Loucy (cell line): ENCODE results near the gene EZR.

Experiments
- EZH2phosphoT487 ChIP-seq: fragments of 200-600 bp; IDR thresholded peaks from 2 replicates; pipeline ENCODE4 v1.6.1; 2018; ENCODE audit warnings: antibody characterized with exemption, mild to moderate bottlenecking, moderate library complexity, borderline replicate concordance
- TF ChIP-seq, protein P1 (sequence below): fragments of 200-600 bp; sonication (generic); conservative IDR thresholded peaks from 2 replicates; pipeline ENCODE4 v1.5.1; 2014; ENCODE audit warnings: mild to moderate bottlenecking, antibody characterized with exemption, low read length

DNA sequence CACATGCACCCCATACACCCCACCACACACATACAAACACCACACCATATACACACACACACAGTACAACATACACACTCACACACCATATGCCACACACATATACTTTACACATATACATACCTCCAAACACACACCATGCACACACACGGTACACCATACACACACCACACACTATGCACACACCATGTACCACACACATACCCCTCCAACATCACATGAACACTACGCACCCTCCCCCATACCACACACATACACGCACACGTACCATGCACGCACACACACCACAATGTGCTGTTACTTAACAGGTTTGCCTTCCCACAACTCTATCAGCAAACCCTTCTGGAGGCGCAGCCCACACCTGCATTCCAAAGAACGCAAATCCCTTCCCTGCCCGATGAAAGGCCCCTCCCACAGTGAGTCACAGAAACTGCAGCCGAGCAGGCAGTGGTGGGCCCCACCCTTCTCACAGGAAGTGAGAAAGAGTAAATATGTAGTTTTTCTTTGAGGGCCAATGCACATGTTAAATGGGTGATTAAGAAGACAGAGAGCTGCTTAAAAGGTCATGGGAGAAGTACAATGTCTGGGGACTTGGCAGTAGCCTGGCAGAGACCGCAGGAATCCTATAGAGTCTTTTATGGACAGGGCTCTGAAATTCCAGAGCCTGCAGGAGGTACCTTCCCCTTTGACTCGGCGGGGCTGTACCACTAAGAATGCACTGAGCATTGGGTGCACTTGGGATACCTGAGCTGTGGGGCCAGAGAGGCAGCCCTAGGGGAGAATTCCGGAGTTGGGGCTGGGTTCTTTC, 34.1 kb upstream of the EZR start:
- TF ChIP-seq, protein P1, sequence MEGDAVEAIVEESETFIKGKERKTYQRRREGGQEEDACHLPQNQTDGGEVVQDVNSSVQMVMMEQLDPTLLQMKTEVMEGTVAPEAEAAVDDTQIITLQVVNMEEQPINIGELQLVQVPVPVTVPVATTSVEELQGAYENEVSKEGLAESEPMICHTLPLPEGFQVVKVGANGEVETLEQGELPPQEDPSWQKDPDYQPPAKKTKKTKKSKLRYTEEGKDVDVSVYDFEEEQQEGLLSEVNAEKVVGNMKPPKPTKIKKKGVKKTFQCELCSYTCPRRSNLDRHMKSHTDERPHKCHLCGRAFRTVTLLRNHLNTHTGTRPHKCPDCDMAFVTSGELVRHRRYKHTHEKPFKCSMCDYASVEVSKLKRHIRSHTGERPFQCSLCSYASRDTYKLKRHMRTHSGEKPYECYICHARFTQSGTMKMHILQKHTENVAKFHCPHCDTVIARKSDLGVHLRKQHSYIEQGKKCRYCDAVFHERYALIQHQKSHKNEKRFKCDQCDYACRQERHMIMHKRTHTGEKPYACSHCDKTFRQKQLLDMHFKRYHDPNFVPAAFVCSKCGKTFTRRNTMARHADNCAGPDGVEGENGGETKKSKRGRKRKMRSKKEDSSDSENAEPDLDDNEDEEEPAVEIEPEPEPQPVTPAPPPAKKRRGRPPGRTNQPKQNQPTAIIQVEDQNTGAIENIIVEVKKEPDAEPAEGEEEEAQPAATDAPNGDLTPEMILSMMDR: no peak
- no peak for TF ChIP-seq EZH2phosphoT487
